Lung microvascular endothelial cell (primary cell): Measurements from ENCODE around the gene CS. TPM values are rescaled to one million over a fixed set of nuclear protein-coding genes. Genes with fewer than 3 reads are reported as not detected.

Experiments
- total RNA-seq: library from RNA; depleted of rRNA; stranded (reverse); fragments of >200 nt; gene quantifications from 2 replicates; pipeline ENCODE4 v1.2.1, GENCODE V29; 2014

Gene CS
- total RNA-seq, 1 donor from 2014 or later: 75.6 TPM

Other genes starting within 250 kb of the CS start
- gene ERBB3, start 220.2 kb downstream of the CS start, total RNA-seq: under 0.01 and 0.22 TPM in 2 replicates
- gene PA2G4, start 195.8 kb downstream of the CS start, total RNA-seq: 80.8 and 102 TPM in 2 replicates
- gene RPL41, start 183.7 kb downstream of the CS start, total RNA-seq: 2,546 and 2,559 TPM in 2 replicates
- gene ZC3H10, start 182.1 kb downstream of the CS start, total RNA-seq: 2.6 and 5.0 TPM in 2 replicates
- 270 and 326 TPM in 2 replicates for gene ESYT1, start 172.1 kb downstream of the CS start, total RNA-seq
- 63.6 and 75.0 TPM in 2 replicates for gene MYL6B, start 147.7 kb downstream of the CS start, total RNA-seq
- gene MYL6, start 142.0 kb downstream of the CS start, total RNA-seq: 2,671 and 3,118 TPM in 2 replicates
- gene SMARCC2, start 110.8 kb downstream of the CS start, total RNA-seq: 31.4 and 45.8 TPM in 2 replicates
- 42.5 and 73.0 TPM in 2 replicates for gene RNF41, start 78.4 kb downstream of the CS start, total RNA-seq
- gene NABP2, start 76.0 kb downstream of the CS start, total RNA-seq: 17.5 and 21.1 TPM in 2 replicates
- gene SLC39A5, start 70.3 kb downstream of the CS start, total RNA-seq: not detected in 2 replicates
- gene ANKRD52, start 41.9 kb downstream of the CS start, total RNA-seq: 8.3 and 10.7 TPM in 2 replicates
- gene COQ10A, start 33.4 kb downstream of the CS start, total RNA-seq: 5.9 and 7.9 TPM in 2 replicates
- 55.6 and 69.2 TPM in 2 replicates for gene CNPY2, start 15.7 kb upstream of the CS start, total RNA-seq
- gene PAN2, start 33.7 kb upstream of the CS start, total RNA-seq: 5.7 and 10.9 TPM in 2 replicates
- gene IL23A, start 38.6 kb upstream of the CS start, total RNA-seq: under 0.01 TPM in 1 of 2 replicates, not detected in the other
- gene STAT2, start 59.8 kb upstream of the CS start, total RNA-seq: 34.7 and 79.4 TPM in 2 replicates
- gene APOF, start 62.5 kb upstream of the CS start, total RNA-seq: not detected in 2 replicates
- gene TIMELESS, start 149.1 kb upstream of the CS start, total RNA-seq: 7.3 and 8.3 TPM in 2 replicates
- under 0.01 and 0.40 TPM in 2 replicates for gene MIP, start 154.3 kb upstream of the CS start, total RNA-seq
- 1.3 and 1.8 TPM in 2 replicates for gene SPRYD4, start 168.2 kb upstream of the CS start, total RNA-seq
- gene GLS2, start 187.8 kb upstream of the CS start, total RNA-seq: 0.20 TPM in 1 of 2 replicates, not detected in the other
- gene RBMS2, start 221.5 kb upstream of the CS start, total RNA-seq: 26.2 and 33.1 TPM in 2 replicates